Heart left ventricle (tissue), 16 donors: ENCODE data around the gene CCDC187. TPM values are rescaled to one million over a fixed set of nuclear protein-coding genes. Genes with fewer than 3 reads are reported as not detected.

Experiments used
- ATAC-seq, 4 donors: fragments of 200-7000 bp; cut with Tn5 transposase; one replicate each; pipeline ENCODE4 v1.9.1; 2020 to 2022; ENCODE audit warnings: moderate library complexity in 4 of 4, mild to moderate bottlenecking in 3 of 4, moderate number of reproducible peaks in 1 of 4
- DNase-seq, 5 donors: peaks; one replicate each; pipeline ENCODE4 v3.0.0-alpha.2; 2020
- H3K27ac ChIP-seq, 12 donors: fragments of 200-600 bp; sonication (generic) in 4 of 12; one replicate each; pipeline versions ENCODE4 v1.5.0 to v1.8.0; 2016 to 2022; ENCODE audit warnings: mild to moderate bottlenecking in 2 of 12
- H3K27me3 ChIP-seq, 9 donors: fragments of 200-600 bp; sonication (generic) in 2 of 9; one replicate each; pipeline versions ENCODE4 v1.5.1 to v1.8.0; 2016 to 2022; ENCODE audit warnings: mild to moderate bottlenecking in 3 of 9
- H3K36me3 ChIP-seq, 9 donors: fragments of 200-600 bp; sonication (generic) in 2 of 9; one replicate each; pipeline versions ENCODE4 v1.5.0 to v1.8.0; 2018 to 2022; ENCODE audit warnings: mild to moderate bottlenecking in 2 of 9
- H3K4me1 ChIP-seq, 12 donors: fragments of 200-600 bp; sonication (generic) in 4 of 12; one replicate each; pipeline versions ENCODE4 v1.5.0 to v1.8.0; 2016 to 2022; ENCODE audit warnings: mild to moderate bottlenecking in 3 of 12
- H3K4me3 ChIP-seq, 12 donors: fragments of 200-600 bp; sonication (generic) in 4 of 12; one replicate each; pipeline versions ENCODE4 v1.5.0 to v1.8.0; 2017 to 2022; ENCODE audit warnings: mild to moderate bottlenecking in 9 of 12, moderate library complexity in 4 of 12
- H3K9me3 ChIP-seq, 12 donors: fragments of 200-600 bp; sonication (generic) in 4 of 12; one replicate each; pipeline versions ENCODE4 v1.5.0 to v1.8.0; 2016 to 2022; ENCODE audit warnings: mild to moderate bottlenecking in 1 of 12
- CTCF ChIP-seq, 12 donors: fragments of 200-600 bp; sonication (generic) in 4 of 12; IDR thresholded peaks; one replicate each; pipeline versions ENCODE4 v1.5.0 to v1.8.0; 2018 to 2022; ENCODE audit warnings: antibody characterized with exemption in 12 of 12, mild to moderate bottlenecking in 5 of 12
- POLR2A ChIP-seq, 2 donors: fragments of 450-650 bp; IDR thresholded peaks; one replicate each; pipeline ENCODE4 v1.6.1; 2017; ENCODE audit warnings: antibody characterized with exemption in 2 of 2, mild to moderate bottlenecking in 2 of 2, moderate library complexity in 2 of 2
- WGBS, 4 donors: extraction: QIAGEN DNeasy Blood & Tissue Kit in 2 of 4; methylation state at CpG; one replicate each; pipeline versions ENCODE4 v1.1.5 to v1.1.7; 2013 to 2018; 5-methylcytosine and 5-hydroxymethylcytosine counted together
- intact Hi-C, 10 donors: fragments of 100-400 bp; cut with DNase I; formaldehyde crosslinking; loops; one replicate each; pipeline versions ENCODE4 v1.11.1 to v1.14.2; 2022
- polyA plus RNA-seq, 2 donors: library from polyadenylated mRNA; stranded (reverse); fragments of 200-250 nt; gene quantifications; one replicate each; pipeline ENCODE4 v1.2.3, GENCODE V29; 2013
- total RNA-seq, 9 donors: library from RNA; depleted of rRNA in 2 of 9; stranded (reverse); fragments of >200 nt in 2 of 9; fragmentation: NEBNext Ultra II Directional in 3 of 9; extraction: Animal tissue kit (Norgen Biotek cat#: 25700) in 3 of 9; gene quantifications; one replicate each; pipeline versions ENCODE4 v1.1.0 to v1.2.4, GENCODE V29; 2016 to 2023
- donor health status: ischemic (EF 13 %, LVEDD 7.1; RV severe dilation, severe dysfunction).
- donor health status: healthy with polysubstance abuse.
- donor health status: DM: no; HTN: yes; CAD: no.
- donor health status: DM: no; HTN: no; CAD: no.
- donor health status: ischemic (EF 25% LVEDD 6.9; RV normal size, moderate dysfunction).
- donor health status: ischemic (EF 25% LVEDD 5.7; RV mildly dilated, moderate dysfunction).
- donor health status: healthy.
- donor health status: DM: yes; HTN: yes; CAD: no.
- donor health status: ischemic (EF 35%, LVEDD 5.7; RV mildly dilated, moderate dysfunction).
- donor health status: nonischemic (EF 11% LVEDD 7.7; RV severe dilation, severe dysfunction).
- donor health status: DM: yes; HTN: yes; CAD: no.
- donor health status: PGD.
- donor health status: ischemic (EF 29% LVEDD 5.4; RV normal size, mild dysfunction).
- donor health status: nonischemic (EF 23%, LVEDD 6.1; RV moderate dilation, normal function).

The CCDC187 gene
- total and polyA plus RNA-seq, 11 donors, result 0.04 TPM; not detected in 10

GRCh38 chr9:136275655-136276429 is 28.1 kb downstream of the CCDC187 start:
- Histone ChIP-seq H3K4me3 (no peak overlapping the region), H3K4me1 (no peaks in the 10 kb centered on the region), H3K27ac (no peak overlapping the region), H3K36me3 (no peaks in the 10 kb centered on the region), H3K9me3 (peaks cover 0 to 7% (median 0%) of the 10 kb centered on the region in 12 donors), H3K27me3 (peaks cover 0 to 37% (median 3%) of the 10 kb centered on the region in 9 donors)
- intact Hi-C loops, result no loop called here
- ATAC-seq (no peak), DNase-seq (no peak)
- 48 to 71% (median 54%) methylated on average over 6 to 21 of the region's 21 CpGs for WGBS, 4 donors
- TF ChIP-seq POLR2A (IDR thresholded peaks at IDR 0.05) (no peak), CTCF (IDR thresholded peaks at IDR 0.05) (no peak)

- H3K36me3 ChIP-seq, result no peaks in the 10 kb centered on the region
- ATAC-seq (no peak), DNase-seq (no peak)
- H3K27ac ChIP-seq, result no peak overlapping the region
- H3K4me3 ChIP-seq, result no peak overlapping the region
- no peaks in the 10 kb centered on the region for H3K4me1 ChIP-seq
- intact Hi-C loops, result no loop called here
- TF ChIP-seq POLR2A (IDR thresholded peaks at IDR 0.05), result no peak
- no peak for TF ChIP-seq CTCF (IDR thresholded peaks at IDR 0.05)
- 69 to 77% (median 75%) methylated on average over 24 to 28 of the region's 28 CpGs for WGBS, 4 donors
- H3K27me3 ChIP-seq, result peaks cover 0 to 38% (median 3%) of the 10 kb centered on the region in 9 donors
- peaks cover 0 to 7% (median 0%) of the 10 kb centered on the region in 12 donors for H3K9me3 ChIP-seq
Observed at GRCh38 chr9:136274786-136275654, 28.9 kb downstream of the CCDC187 start.

- TF ChIP-seq CTCF (IDR thresholded peaks at IDR 0.05) (no peak), POLR2A (IDR thresholded peaks at IDR 0.05) (no peak)
- 83 to 90% (median 85%) methylated on average over 18 to 28 of the region's 28 CpGs for WGBS, 4 donors
- no peaks in the 10 kb centered on the region for H3K36me3 ChIP-seq
- no peak overlapping the region for H3K27ac ChIP-seq
- ATAC-seq (peak in 1 of 4 donors; percentile 27), DNase-seq (peak in 1 of 5 donors; percentile 24)
- peaks cover 0 to 46% (median 7%) of the 10 kb centered on the region in 9 donors for H3K27me3 ChIP-seq
- no peaks in the 10 kb centered on the region for H3K4me1 ChIP-seq
- H3K4me3 ChIP-seq, result no peak overlapping the region
- intact Hi-C loops, result no loop called here
- no peaks in the 10 kb centered on the region for H3K9me3 ChIP-seq
Observed at GRCh38 chr9:136273921-136274785, 29.7 kb downstream of the CCDC187 start.
